ENCODE results near the gene PTPN7.
"Not testable (repeated sequence)": the region's sequence is repeated elsewhere in the genome, so short reads cannot be mapped to it uniquely, and the experiment has no call there.

Gene PTPN7

GRCh38 chr1:202112859-202113689 is 47.3 kb downstream of the PTPN7 start:
- peak overlapping the region; percentile 52; the same call in 1 of the 2 replicates for H3K4me2 ChIP-seq (ENCODE audit: low read length)
- peaks cover 18% of the 10 kb centered on the region for H3K4me1 ChIP-seq (ENCODE audit: low read length)
- H2AFZ ChIP-seq (ENCODE audit: low read depth, low read length), result no peak overlapping the region
- H3K4me3 ChIP-seq (ENCODE audit: low read length), result no peak overlapping the region
- no peaks in the 10 kb centered on the region for H4K20me1 ChIP-seq (ENCODE audit: insufficient read depth, low read length)
- H3K79me2 ChIP-seq (ENCODE audit: low read length), result no peaks in the 10 kb centered on the region
- no peak for TF ChIP-seq CTCF (IDR thresholded peaks at IDR 0.05; ENCODE audit: low read depth, low read length)
- TF ChIP-seq EZH2phosphoT487 (IDR thresholded peaks at IDR 0.05; ENCODE audit: low read depth), result no peak
- H3K27me3 ChIP-seq (ENCODE audit: low read depth, low read length), result 0 out of 2 replicates have a peak, but pooled peaks cover 9% of the 10 kb centered on the region
- no peaks in the 10 kb centered on the region for H3K9me3 ChIP-seq (ENCODE audit: insufficient read depth, low read length)
- no peak overlapping the region for H3K9ac ChIP-seq (ENCODE audit: low read length)
- no peaks in the 10 kb centered on the region for H3K36me3 ChIP-seq (replicated peaks; ENCODE audit: low read depth, low read length)
- H3K27ac ChIP-seq (ENCODE audit: low read length), result no peak overlapping the region

GRCh38 chr1:202111589-202111988 is 48.8 kb downstream of the PTPN7 start:
- H3K4me1 ChIP-seq (ENCODE audit: low read length), result peaks cover 20% of the 10 kb centered on the region
- H3K79me2 ChIP-seq (ENCODE audit: low read length); H3K9ac ChIP-seq (ENCODE audit: low read length); H4K20me1 ChIP-seq (ENCODE audit: insufficient read depth, low read length); H3K4me2 ChIP-seq (ENCODE audit: low read length); H3K4me3 ChIP-seq (ENCODE audit: low read length); H3K27ac ChIP-seq (ENCODE audit: low read length); H2AFZ ChIP-seq (ENCODE audit: low read depth, low read length); H3K9me3 ChIP-seq (ENCODE audit: insufficient read depth, low read length); H3K36me3 ChIP-seq (replicated peaks; ENCODE audit: low read depth, low read length); H3K27me3 ChIP-seq (ENCODE audit: low read depth, low read length): not testable (repeated sequence)

- H3K9me3 ChIP-seq (ENCODE audit: insufficient read depth, low read length), result no peaks in the 10 kb centered on the region
- no peaks in the 10 kb centered on the region for H3K79me2 ChIP-seq (ENCODE audit: low read length)
- TF ChIP-seq CTCF (IDR thresholded peaks at IDR 0.05; ENCODE audit: low read depth, low read length), result no peak
- TF ChIP-seq EZH2phosphoT487 (IDR thresholded peaks at IDR 0.05; ENCODE audit: low read depth), result no peak
- H2AFZ ChIP-seq (ENCODE audit: low read depth, low read length), result no peak overlapping the region
- no peak overlapping the region for H3K4me2 ChIP-seq (ENCODE audit: low read length)
- H3K27me3 ChIP-seq (ENCODE audit: low read depth, low read length), result 0 out of 2 replicates have a peak, but pooled peaks cover 9% of the 10 kb centered on the region
- H3K4me3 ChIP-seq (ENCODE audit: low read length), result no peak overlapping the region
- H3K36me3 ChIP-seq (replicated peaks; ENCODE audit: low read depth, low read length), result no peaks in the 10 kb centered on the region
- no peak overlapping the region for H3K9ac ChIP-seq (ENCODE audit: low read length)
- peaks cover 26% of the 10 kb centered on the region for H3K4me1 ChIP-seq (ENCODE audit: low read length)
- H3K27ac ChIP-seq (ENCODE audit: low read length), result no peak overlapping the region
- no peaks in the 10 kb centered on the region for H4K20me1 ChIP-seq (ENCODE audit: insufficient read depth, low read length)
Observed at GRCh38 chr1:202110977-202111376, 49.4 kb downstream of the PTPN7 start.

GRCh38 chr1:202107801-202108731 is 52.3 kb downstream of the PTPN7 start:
- Histone ChIP-seq H4K20me1 (ENCODE audit: insufficient read depth, low read length) (no peaks in the 10 kb centered on the region), H3K9ac (ENCODE audit: low read length) (no peak overlapping the region), H3K27me3 (ENCODE audit: low read depth, low read length) (0 out of 2 replicates have a peak, but pooled peaks cover 2% of the 10 kb centered on the region), H3K36me3 (replicated peaks; ENCODE audit: low read depth, low read length) (no peaks in the 10 kb centered on the region), H3K4me3 (ENCODE audit: low read length) (no peak overlapping the region), H3K9me3 (ENCODE audit: insufficient read depth, low read length) (no peaks in the 10 kb centered on the region), H3K79me2 (ENCODE audit: low read length) (no peaks in the 10 kb centered on the region), H3K4me1 (ENCODE audit: low read length) (peaks cover 15% of the 10 kb centered on the region), H3K27ac (ENCODE audit: low read length) (no peak overlapping the region), H3K4me2 (ENCODE audit: low read length) (no peak overlapping the region), H2AFZ (ENCODE audit: low read depth, low read length) (no peak overlapping the region)
- TF ChIP-seq CTCF (IDR thresholded peaks at IDR 0.05; ENCODE audit: low read depth, low read length) (no peak), EZH2phosphoT487 (IDR thresholded peaks at IDR 0.05; ENCODE audit: low read depth) (no peak)

Data from OCI-LY3 (cell line).